C4-2B (cell line): Measurements from ENCODE around the gene PTEN.

Experiments used
- H3K27ac ChIP-seq: fragments of 450-650 bp; 2 replicates; pipeline ENCODE4 v1.5.1; 2017
- ZFX ChIP-seq: fragments of 450-650 bp; IDR thresholded peaks from 2 replicates; pipeline ENCODE4 v1.6.1; 2017
- TF ChIP-seq, protein P1 (sequence below): fragments of 450-650 bp; conservative IDR thresholded peaks from 2 replicates; pipeline ENCODE4 v1.5.1; 2017; ENCODE audit warnings: mild to moderate bottlenecking

Gene PTEN

GRCh38 chr10:88004451-88004850 is 141.0 kb downstream of the PTEN start:
- TF ChIP-seq ZFX: no peak
- TF ChIP-seq, protein P1, sequence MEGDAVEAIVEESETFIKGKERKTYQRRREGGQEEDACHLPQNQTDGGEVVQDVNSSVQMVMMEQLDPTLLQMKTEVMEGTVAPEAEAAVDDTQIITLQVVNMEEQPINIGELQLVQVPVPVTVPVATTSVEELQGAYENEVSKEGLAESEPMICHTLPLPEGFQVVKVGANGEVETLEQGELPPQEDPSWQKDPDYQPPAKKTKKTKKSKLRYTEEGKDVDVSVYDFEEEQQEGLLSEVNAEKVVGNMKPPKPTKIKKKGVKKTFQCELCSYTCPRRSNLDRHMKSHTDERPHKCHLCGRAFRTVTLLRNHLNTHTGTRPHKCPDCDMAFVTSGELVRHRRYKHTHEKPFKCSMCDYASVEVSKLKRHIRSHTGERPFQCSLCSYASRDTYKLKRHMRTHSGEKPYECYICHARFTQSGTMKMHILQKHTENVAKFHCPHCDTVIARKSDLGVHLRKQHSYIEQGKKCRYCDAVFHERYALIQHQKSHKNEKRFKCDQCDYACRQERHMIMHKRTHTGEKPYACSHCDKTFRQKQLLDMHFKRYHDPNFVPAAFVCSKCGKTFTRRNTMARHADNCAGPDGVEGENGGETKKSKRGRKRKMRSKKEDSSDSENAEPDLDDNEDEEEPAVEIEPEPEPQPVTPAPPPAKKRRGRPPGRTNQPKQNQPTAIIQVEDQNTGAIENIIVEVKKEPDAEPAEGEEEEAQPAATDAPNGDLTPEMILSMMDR: no peak
- H3K27ac ChIP-seq: no peak overlapping the region

GRCh38 chr10:88006261-88006660 is 142.8 kb downstream of the PTEN start:
- H3K27ac ChIP-seq: no peak overlapping the region
- TF ChIP-seq, protein P1: no peak
- TF ChIP-seq ZFX: no peak

GRCh38 chr10:88008866-88009470 is 145.5 kb downstream of the PTEN start:
- no peak for TF ChIP-seq ZFX
- TF ChIP-seq, protein P1: no peak
- H3K27ac ChIP-seq: no peak overlapping the region

DNA sequence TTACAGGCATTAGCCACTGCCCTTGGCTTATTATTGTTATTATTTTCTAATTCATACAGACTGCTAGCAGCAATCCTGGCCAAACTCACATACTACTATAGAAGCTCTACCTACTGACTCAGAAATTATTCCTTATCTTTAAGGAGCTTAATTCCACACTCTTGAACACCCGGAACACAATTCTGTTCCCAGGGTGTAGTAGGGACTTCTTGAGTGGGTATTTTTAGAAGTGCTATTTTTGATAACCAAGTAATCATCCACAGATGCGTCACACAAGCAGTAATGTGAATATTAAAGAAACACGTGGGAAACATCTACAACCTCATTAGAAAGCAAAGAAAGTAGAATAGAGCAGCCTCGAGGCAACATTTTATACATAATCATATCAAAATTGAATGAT is 149.2 kb downstream of the PTEN start:
- TF ChIP-seq, protein P1: no peak
- TF ChIP-seq ZFX: no peak
- no peak overlapping the region for H3K27ac ChIP-seq

GRCh38 chr10:88017781-88018180 is 154.4 kb downstream of the PTEN start:
- TF ChIP-seq, protein P1: no peak
- TF ChIP-seq ZFX: no peak

GRCh38 chr10:88019753-88020152 is 156.3 kb downstream of the PTEN start:
- no peak overlapping the region for H3K27ac ChIP-seq
- TF ChIP-seq ZFX: no peak
- TF ChIP-seq, protein P1: no peak

More at GRCh38 chr10:88017781-88018180, 154.4 kb downstream of the PTEN start:
- H3K27ac ChIP-seq: no peak overlapping the region
